ENCODE measurements around the gene HHATL. TPM values are rescaled to one million over a fixed set of nuclear protein-coding genes. Genes with fewer than 3 reads are reported as not detected.
A peak's percentile ranks its signal among the peaks of the same experiment; 100 is the strongest.

The HHATL gene
- total RNA-seq, 1 donor from 2014 or later = not detected

GRCh38 chr3:42707620-42708355 is 5.2 kb upstream of the HHATL start:
- Mint-ChIP-seq H3K4me1 (ENCODE audit: low read depth) (no peaks in the 10 kb centered on the region), H3K27ac (ENCODE audit: unreplicated experiment) (no peak overlapping the region), H3K27me3 (ENCODE audit: low read depth) (peaks cover 16% of the 10 kb centered on the region), H3K36me3 (ENCODE audit: low read depth) (no peaks in the 10 kb centered on the region), H3K9me3 (ENCODE audit: low read depth) (no peaks in the 10 kb centered on the region), H3K4me3 (ENCODE audit: unreplicated experiment) (no peak overlapping the region)
- peak; percentile 61 for DNase-seq (ENCODE audit: low spot score)
- TF ChIP-seq CTCF (IDR thresholded peaks at IDR 0.05) = no peak

- H3K4me1 Mint-ChIP-seq (ENCODE audit: low read depth) = no peaks in the 10 kb centered on the region
- no peaks in the 10 kb centered on the region for H3K36me3 Mint-ChIP-seq (ENCODE audit: low read depth)
- H3K27me3 Mint-ChIP-seq (ENCODE audit: low read depth) = peaks cover 16% of the 10 kb centered on the region
- no peak overlapping the region for H3K27ac Mint-ChIP-seq (ENCODE audit: unreplicated experiment)
- H3K4me3 Mint-ChIP-seq (ENCODE audit: unreplicated experiment) = no peak overlapping the region
- H3K9me3 Mint-ChIP-seq (ENCODE audit: low read depth) = no peaks in the 10 kb centered on the region
- TF ChIP-seq CTCF (IDR thresholded peaks at IDR 0.05) = no peak
- peak; percentile 20 for DNase-seq (ENCODE audit: low spot score)
These were observed 4.4 kb upstream of the HHATL start for GRCh38 chr3:42706721-42707619.

- peaks cover 13% of the 10 kb centered on the region for H3K27me3 Mint-ChIP-seq (ENCODE audit: low read depth)
- H3K4me3 Mint-ChIP-seq (ENCODE audit: unreplicated experiment) = no peak overlapping the region
- peaks cover 4% of the 10 kb centered on the region for H3K4me1 Mint-ChIP-seq (ENCODE audit: low read depth)
- H3K36me3 Mint-ChIP-seq (ENCODE audit: low read depth) = no peaks in the 10 kb centered on the region
- H3K9me3 Mint-ChIP-seq (ENCODE audit: low read depth) = no peaks in the 10 kb centered on the region
- H3K27ac Mint-ChIP-seq (ENCODE audit: unreplicated experiment) = no peak overlapping the region
- TF ChIP-seq CTCF (IDR thresholded peaks at IDR 0.05) = no peak
- DNase-seq (ENCODE audit: low spot score) = peak; percentile 41
These were observed 3.5 kb upstream of the HHATL start for GRCh38 chr3:42705962-42706585.

GRCh38 chr3:42705058-42705767 is 2.6 kb upstream of the HHATL start:
- no peaks in the 10 kb centered on the region for H3K9me3 Mint-ChIP-seq (ENCODE audit: low read depth)
- no peak for TF ChIP-seq CTCF (IDR thresholded peaks at IDR 0.05)
- H3K36me3 Mint-ChIP-seq (ENCODE audit: low read depth) = no peaks in the 10 kb centered on the region
- peak; percentile 69 for DNase-seq (ENCODE audit: low spot score)
- H3K4me3 Mint-ChIP-seq (ENCODE audit: unreplicated experiment) = no peak overlapping the region
- no peak overlapping the region for H3K27ac Mint-ChIP-seq (ENCODE audit: unreplicated experiment)
- peaks cover 15% of the 10 kb centered on the region for H3K27me3 Mint-ChIP-seq (ENCODE audit: low read depth)
- H3K4me1 Mint-ChIP-seq (ENCODE audit: low read depth) = peaks cover 4% of the 10 kb centered on the region
